HL-60 (cell line): Measurements from ENCODE around the gene GOLGA8B.

Experiments
- DNase-seq, 2 experiments: peaks; one replicate each; pipeline ENCODE4 v3.0.0-alpha.2; 2010 to 2020; ENCODE audit warnings: low read depth in 1 of 2, low spot score in 1 of 2
- H3K27ac ChIP-seq: fragments of 250-450 bp; sonication (Bioruptor Pico); replicated peaks from 2 replicates; pipeline ENCODE4 v1.5.1; 2020; ENCODE audit warnings: mild to moderate bottlenecking, moderate library complexity
- H3K27me3 ChIP-seq: fragments of 250-450 bp; sonication (Bioruptor Pico); 2 replicates; pipeline ENCODE4 v1.5.1; 2021; ENCODE audit warnings: mild to moderate bottlenecking, moderate library complexity; ENCODE audit not compliant: insufficient read depth, poor library complexity, severe bottlenecking
- H3K4me3 ChIP-seq: replicated peaks from 2 replicates; pipeline ENCODE4 v1.5.1; 2011; ENCODE audit warnings: mild to moderate bottlenecking, control low read depth, low read length; ENCODE audit not compliant: insufficient read depth
- GABPA ChIP-seq: IDR thresholded peaks from 2 replicates; pipeline ENCODE4 v1.6.1; 2012; ENCODE audit warnings: low read depth
- POLR2AphosphoS5 ChIP-seq: IDR thresholded peaks from 2 replicates; pipeline ENCODE4 v1.6.1; 2012; ENCODE audit warnings: low read depth
- SPI1 ChIP-seq: IDR thresholded peaks from 2 replicates; pipeline ENCODE4 v1.6.1; 2012; ENCODE audit warnings: low read depth, mild to moderate bottlenecking, borderline replicate concordance
- TF ChIP-seq, protein P1 (sequence below): IDR thresholded peaks from 2 replicates; pipeline ENCODE4 v1.6.1; 2012; ENCODE audit warnings: low read depth; ENCODE audit not compliant: insufficient replicate concordance
- TF ChIP-seq, protein P2 (sequence below): IDR thresholded peaks from one replicate; pipeline ENCODE4 v1.5.1; 2011; ENCODE audit warnings: low read length, control low read depth, inconsistent platforms; ENCODE audit not compliant: insufficient read depth

The GOLGA8B gene

DNA sequence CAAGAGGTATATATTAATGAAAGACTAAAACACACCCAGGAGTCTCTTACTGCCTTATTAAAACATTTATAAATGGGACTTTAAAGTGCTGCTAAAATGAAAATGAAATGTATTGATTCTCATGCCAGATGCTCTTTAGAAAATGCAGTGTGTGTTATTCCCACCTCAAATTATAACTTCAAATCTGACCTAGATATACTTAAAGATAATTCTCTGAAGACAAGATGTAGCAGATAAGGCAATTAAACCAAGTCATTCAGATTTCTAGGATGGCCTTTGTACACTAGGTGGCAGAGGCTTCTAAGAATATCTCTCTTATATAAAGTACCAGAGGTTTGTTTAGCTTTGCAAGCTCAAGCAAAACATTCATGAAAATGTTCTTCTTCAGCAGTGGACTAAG lies 26.9 kb upstream of the GOLGA8B start:
- TF ChIP-seq, protein P1, sequence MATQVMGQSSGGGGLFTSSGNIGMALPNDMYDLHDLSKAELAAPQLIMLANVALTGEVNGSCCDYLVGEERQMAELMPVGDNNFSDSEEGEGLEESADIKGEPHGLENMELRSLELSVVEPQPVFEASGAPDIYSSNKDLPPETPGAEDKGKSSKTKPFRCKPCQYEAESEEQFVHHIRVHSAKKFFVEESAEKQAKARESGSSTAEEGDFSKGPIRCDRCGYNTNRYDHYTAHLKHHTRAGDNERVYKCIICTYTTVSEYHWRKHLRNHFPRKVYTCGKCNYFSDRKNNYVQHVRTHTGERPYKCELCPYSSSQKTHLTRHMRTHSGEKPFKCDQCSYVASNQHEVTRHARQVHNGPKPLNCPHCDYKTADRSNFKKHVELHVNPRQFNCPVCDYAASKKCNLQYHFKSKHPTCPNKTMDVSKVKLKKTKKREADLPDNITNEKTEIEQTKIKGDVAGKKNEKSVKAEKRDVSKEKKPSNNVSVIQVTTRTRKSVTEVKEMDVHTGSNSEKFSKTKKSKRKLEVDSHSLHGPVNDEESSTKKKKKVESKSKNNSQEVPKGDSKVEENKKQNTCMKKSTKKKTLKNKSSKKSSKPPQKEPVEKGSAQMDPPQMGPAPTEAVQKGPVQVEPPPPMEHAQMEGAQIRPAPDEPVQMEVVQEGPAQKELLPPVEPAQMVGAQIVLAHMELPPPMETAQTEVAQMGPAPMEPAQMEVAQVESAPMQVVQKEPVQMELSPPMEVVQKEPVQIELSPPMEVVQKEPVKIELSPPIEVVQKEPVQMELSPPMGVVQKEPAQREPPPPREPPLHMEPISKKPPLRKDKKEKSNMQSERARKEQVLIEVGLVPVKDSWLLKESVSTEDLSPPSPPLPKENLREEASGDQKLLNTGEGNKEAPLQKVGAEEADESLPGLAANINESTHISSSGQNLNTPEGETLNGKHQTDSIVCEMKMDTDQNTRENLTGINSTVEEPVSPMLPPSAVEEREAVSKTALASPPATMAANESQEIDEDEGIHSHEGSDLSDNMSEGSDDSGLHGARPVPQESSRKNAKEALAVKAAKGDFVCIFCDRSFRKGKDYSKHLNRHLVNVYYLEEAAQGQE: no peak
- no peak for TF ChIP-seq POLR2AphosphoS5
- no peak overlapping the region for H3K4me3 ChIP-seq
- no peak for DNase-seq
- H3K27me3 ChIP-seq: no peaks in the 10 kb centered on the region
- no peak overlapping the region for H3K27ac ChIP-seq

DNA sequence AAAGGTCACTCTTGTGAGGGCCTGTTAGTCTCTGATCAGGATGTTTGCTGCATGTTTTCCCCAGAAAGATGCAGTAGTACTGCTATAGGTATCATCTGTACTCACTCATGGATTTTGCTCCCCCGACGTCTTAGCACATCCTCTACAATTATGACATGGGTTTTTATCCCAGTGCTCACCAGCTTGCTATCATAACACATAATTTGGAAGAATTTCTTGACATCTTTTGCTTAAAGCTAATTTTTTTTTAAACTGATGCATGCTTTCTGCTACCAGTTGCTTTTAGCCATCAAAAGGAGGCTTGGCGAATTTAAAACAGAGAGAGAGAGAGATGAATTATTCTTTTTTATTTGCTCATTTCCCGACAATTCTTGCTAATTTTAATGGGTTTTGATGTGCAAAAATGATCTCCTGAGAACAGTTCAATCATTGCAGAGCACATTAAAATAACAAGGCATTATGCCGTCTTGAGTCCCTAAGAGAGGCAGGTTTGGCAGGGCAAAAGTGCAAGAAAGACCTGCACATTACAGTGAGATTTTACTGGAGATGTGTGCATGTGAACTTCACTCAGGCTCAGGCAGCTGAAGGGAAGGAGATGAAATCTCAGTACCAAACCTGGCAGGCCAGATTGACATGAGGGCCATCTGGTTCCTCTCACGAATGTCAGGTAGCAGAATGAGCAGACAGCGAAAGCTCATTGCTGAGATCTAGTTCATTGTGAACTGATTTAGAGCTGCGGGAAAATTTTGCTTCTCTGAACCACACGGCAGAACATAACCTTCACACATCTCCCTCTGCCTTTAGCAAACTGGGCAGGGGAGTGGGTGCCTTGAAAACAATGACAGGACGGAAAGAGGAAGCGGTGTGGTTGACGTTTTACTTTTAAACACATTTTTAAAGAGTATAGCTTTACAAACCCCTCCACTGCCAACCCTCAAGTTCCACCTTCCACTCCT lies 25.9 kb upstream of the GOLGA8B start:
- peak; percentile 88 for TF ChIP-seq SPI1
- TF ChIP-seq, protein P1: no peak
- no peak for TF ChIP-seq GABPA
- Histone ChIP-seq H3K27me3 (no peaks in the 10 kb centered on the region), H3K27ac (no peak overlapping the region), H3K4me3 (no peak overlapping the region)
- DNase-seq: peak in 1 of 2 experiments; percentile 49

DNA sequence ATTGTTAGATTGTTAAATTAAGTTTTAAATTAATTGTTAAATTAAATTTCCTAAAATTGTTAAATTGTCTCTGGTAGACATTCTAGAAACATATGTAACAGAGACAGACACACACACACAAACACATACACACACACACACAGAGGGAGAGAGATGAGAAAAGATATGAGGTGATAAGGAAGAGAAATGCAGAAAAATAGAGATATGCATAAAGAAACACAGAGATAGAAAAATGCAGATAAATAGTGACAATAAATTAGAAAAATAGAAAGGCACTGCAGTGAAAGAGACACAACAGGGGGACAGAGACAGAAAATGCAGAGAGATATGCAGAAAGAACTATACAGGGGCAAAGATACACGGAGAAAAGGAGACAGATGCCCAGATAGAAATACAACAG lies 25.1 kb upstream of the GOLGA8B start:
- H3K27me3 ChIP-seq: no peaks in the 10 kb centered on the region
- no peak overlapping the region for H3K27ac ChIP-seq
- H3K4me3 ChIP-seq: no peak overlapping the region
- no peak for DNase-seq
- TF ChIP-seq, protein P2, sequence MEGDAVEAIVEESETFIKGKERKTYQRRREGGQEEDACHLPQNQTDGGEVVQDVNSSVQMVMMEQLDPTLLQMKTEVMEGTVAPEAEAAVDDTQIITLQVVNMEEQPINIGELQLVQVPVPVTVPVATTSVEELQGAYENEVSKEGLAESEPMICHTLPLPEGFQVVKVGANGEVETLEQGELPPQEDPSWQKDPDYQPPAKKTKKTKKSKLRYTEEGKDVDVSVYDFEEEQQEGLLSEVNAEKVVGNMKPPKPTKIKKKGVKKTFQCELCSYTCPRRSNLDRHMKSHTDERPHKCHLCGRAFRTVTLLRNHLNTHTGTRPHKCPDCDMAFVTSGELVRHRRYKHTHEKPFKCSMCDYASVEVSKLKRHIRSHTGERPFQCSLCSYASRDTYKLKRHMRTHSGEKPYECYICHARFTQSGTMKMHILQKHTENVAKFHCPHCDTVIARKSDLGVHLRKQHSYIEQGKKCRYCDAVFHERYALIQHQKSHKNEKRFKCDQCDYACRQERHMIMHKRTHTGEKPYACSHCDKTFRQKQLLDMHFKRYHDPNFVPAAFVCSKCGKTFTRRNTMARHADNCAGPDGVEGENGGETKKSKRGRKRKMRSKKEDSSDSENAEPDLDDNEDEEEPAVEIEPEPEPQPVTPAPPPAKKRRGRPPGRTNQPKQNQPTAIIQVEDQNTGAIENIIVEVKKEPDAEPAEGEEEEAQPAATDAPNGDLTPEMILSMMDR: no peak
- TF ChIP-seq, protein P1: no peak
- TF ChIP-seq SPI1 (no peak), POLR2AphosphoS5 (no peak), GABPA (no peak)

DNA sequence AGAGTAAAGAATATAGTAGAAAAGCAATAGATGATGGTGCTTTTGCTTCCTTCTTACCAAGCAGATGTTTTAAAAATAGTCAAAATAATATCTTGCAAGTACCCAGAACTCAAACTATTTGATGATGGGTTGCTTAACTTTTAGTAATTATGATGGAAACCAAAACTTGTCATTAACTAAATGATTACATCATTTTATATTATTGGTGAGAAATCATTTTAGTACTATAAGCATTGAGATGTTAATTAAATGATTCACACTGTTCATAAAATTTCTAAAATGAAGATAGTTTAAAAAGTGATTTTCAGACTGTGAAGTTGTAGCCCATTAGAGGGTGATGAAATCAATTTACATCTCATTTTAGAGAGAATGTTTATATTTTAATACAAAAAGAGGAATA lies 24.4 kb upstream of the GOLGA8B start:
- no peak overlapping the region for H3K27ac ChIP-seq
- DNase-seq: no peak
- no peak overlapping the region for H3K4me3 ChIP-seq
- no peaks in the 10 kb centered on the region for H3K27me3 ChIP-seq
- TF ChIP-seq SPI1 (no peak), POLR2AphosphoS5 (no peak), GABPA (no peak)
- TF ChIP-seq, protein P2: no peak
- TF ChIP-seq, protein P1: no peak
